ENCODE results near the gene MELTF.
A peak's percentile ranks its signal among the peaks of the same experiment; 100 is the strongest.

Gene MELTF

GRCh38 chr3:196969134-196969659 lies 60.4 kb downstream of the MELTF start:
- H3K27ac ChIP-seq (ENCODE audit: low read depth, low read length): peak overlapping the region; percentile 54
- peak overlapping the region in 3 of 5 donors; percentile 74 to 77 (median 76) for H3K9ac ChIP-seq (ENCODE audit: low read length in 5 of 5)

DNA sequence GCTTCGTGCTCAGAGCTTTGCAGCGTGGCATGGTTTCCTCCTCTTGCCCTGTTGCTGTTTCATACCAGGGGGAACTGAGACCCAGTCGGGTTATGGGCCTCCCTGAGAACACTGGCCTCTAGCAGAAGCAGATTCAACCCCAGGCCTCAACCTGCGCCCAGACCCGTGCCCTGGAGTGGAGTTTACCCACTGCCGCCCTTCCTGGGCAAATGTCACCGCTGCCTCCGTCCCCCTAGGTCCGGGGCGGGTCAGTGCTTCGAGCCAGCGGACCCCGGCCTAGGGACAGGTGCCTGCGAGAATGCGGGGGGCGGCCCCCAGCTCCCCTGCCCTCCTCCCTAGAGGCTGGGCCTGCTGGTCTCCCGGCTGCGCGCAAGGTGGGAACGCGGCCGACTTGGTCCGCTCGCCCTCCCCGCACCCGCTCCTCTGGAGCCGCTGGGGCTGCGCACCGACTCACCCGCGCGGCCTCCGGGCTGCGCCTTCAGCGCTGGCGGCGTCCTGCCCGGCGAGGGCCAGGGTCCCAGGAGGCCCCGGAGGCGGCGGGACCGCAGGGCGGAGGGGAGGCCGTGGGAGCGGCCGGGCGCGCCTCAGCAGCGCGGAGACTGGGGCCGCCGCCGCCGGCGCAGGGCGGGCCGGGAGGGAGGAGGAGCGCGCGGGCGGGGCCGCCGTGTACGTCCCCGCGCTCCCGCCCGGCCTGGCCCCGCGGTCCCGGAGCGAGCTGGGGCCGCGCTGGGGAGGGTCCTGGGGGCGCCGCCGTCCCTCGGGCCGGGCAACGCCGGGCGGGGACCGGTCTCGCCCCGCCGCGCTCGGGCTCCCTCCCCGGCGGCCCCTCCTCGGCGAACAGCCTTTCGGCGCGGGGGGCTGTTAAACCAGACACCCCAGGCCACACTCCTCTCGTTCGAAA lies 61.1 kb downstream of the MELTF start, which contains the start of gene PIGZ:
PIGZ (minus strand) TSS at position 601 of the 901 bp plus-strand sequence. CDS start 16,802 bp downstream, outside the sequence.
- Histone ChIP-seq H3K4me3 (ENCODE audit: low read depth in 1 of 5, low read length in 5 of 5) (peak within 1 kb of the TSS; percentile 75 to 86 (median 82)), H3K9me3 (ENCODE audit: control insufficient read depth in 5 of 5, low read length in 5 of 5) (no peaks in the 10 kb centered on the region), H3K36me3 (ENCODE audit: control insufficient read depth in 5 of 5, insufficient read depth in 5 of 5, low read length in 5 of 5) (peaks cover 0 to 4% (median 0%) of the 10 kb centered on the region in 5 donors), H3K4me1 (ENCODE audit: control insufficient read depth in 5 of 5, insufficient read depth in 5 of 5, low read length in 5 of 5) (peaks cover 2 to 21% (median 11%) of the 10 kb centered on the region in 5 donors), H3K27ac (ENCODE audit: low read depth, low read length) (peak within 1 kb of the TSS; percentile 54), H3K9ac (ENCODE audit: low read length in 5 of 5) (peak within 1 kb of the TSS in 4 of 5 donors; percentile 75 to 84 (median 80)), H3K27me3 (ENCODE audit: control insufficient read depth in 5 of 5, insufficient read depth in 4 of 5, low read length in 5 of 5) (no peaks in the 10 kb centered on the region)

More at GRCh38 chr3:196969134-196969659, 60.4 kb downstream of the MELTF start:
- Histone ChIP-seq H3K4me1 (ENCODE audit: control insufficient read depth in 5 of 5, insufficient read depth in 5 of 5, low read length in 5 of 5) (peaks cover 2 to 21% (median 11%) of the 10 kb centered on the region in 5 donors), H3K4me3 (ENCODE audit: low read depth in 1 of 5, low read length in 5 of 5) (peak overlapping the region in 4 of 5 donors; percentile 75 to 84 (median 80)), H3K27me3 (ENCODE audit: control insufficient read depth in 5 of 5, insufficient read depth in 4 of 5, low read length in 5 of 5) (no peaks in the 10 kb centered on the region), H3K9me3 (ENCODE audit: control insufficient read depth in 5 of 5, low read length in 5 of 5) (no peaks in the 10 kb centered on the region), H3K36me3 (ENCODE audit: control insufficient read depth in 5 of 5, insufficient read depth in 5 of 5, low read length in 5 of 5) (peaks cover 0 to 4% (median 0%) of the 10 kb centered on the region in 5 donors)

GRCh38 chr3:196967412-196968232 lies 62.0 kb downstream of the MELTF start:
- peak overlapping the region in 3 of 5 donors; percentile 76 to 84 (median 83) for H3K9ac ChIP-seq (ENCODE audit: low read length in 5 of 5)
- H3K27ac ChIP-seq (ENCODE audit: low read depth, low read length): no peak overlapping the region
- H3K27me3 ChIP-seq (ENCODE audit: control insufficient read depth in 5 of 5, insufficient read depth in 4 of 5, low read length in 5 of 5): no peaks in the 10 kb centered on the region

GRCh38 chr3:196966526-196967401 lies 62.9 kb downstream of the MELTF start:
- Histone ChIP-seq H3K27me3 (ENCODE audit: control insufficient read depth in 5 of 5, insufficient read depth in 4 of 5, low read length in 5 of 5) (no peaks in the 10 kb centered on the region), H3K4me3 (ENCODE audit: low read depth in 1 of 5, low read length in 5 of 5) (no peak overlapping the region), H3K9me3 (ENCODE audit: control insufficient read depth in 5 of 5, low read length in 5 of 5) (no peaks in the 10 kb centered on the region), H3K36me3 (ENCODE audit: control insufficient read depth in 5 of 5, insufficient read depth in 5 of 5, low read length in 5 of 5) (peaks cover 0 to 4% (median 0%) of the 10 kb centered on the region in 5 donors), H3K4me1 (ENCODE audit: control insufficient read depth in 5 of 5, insufficient read depth in 5 of 5, low read length in 5 of 5) (peaks cover 2 to 21% (median 11%) of the 10 kb centered on the region in 5 donors), H3K27ac (ENCODE audit: low read depth, low read length) (no peak overlapping the region), H3K9ac (ENCODE audit: low read length in 5 of 5) (no peak overlapping the region)

More at GRCh38 chr3:196967412-196968232, 62.0 kb downstream of the MELTF start:
- no peaks in the 10 kb centered on the region for H3K9me3 ChIP-seq (ENCODE audit: control insufficient read depth in 5 of 5, low read length in 5 of 5)
- peaks cover 0 to 4% (median 0%) of the 10 kb centered on the region in 5 donors for H3K36me3 ChIP-seq (ENCODE audit: control insufficient read depth in 5 of 5, insufficient read depth in 5 of 5, low read length in 5 of 5)
- H3K4me1 ChIP-seq (ENCODE audit: control insufficient read depth in 5 of 5, insufficient read depth in 5 of 5, low read length in 5 of 5): peaks cover 2 to 21% (median 11%) of the 10 kb centered on the region in 5 donors
- peak overlapping the region; percentile 75 to 86 (median 82) for H3K4me3 ChIP-seq (ENCODE audit: low read depth in 1 of 5, low read length in 5 of 5)

DNA sequence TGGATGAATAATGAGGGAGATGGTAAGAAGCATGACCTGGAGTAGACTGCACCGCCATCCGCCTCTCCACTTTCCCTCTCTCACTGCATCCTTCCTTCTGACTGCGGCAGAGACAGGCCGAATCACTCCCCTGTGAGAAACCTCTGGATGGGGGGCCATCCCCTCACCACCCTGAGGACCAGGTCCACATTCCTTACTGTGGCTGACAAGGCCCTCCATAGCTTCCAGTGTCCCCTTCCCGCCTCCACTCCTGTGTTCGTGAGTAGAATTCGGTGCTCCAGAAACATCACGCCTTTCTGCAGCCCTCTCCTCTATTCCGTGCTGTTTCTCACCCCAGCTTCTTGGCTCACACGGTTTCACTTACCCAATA lies 63.8 kb downstream of the MELTF start:
- Histone ChIP-seq H3K4me1 (ENCODE audit: control insufficient read depth in 5 of 5, insufficient read depth in 5 of 5, low read length in 5 of 5) (peaks cover 2 to 21% (median 11%) of the 10 kb centered on the region in 5 donors), H3K27me3 (ENCODE audit: control insufficient read depth in 5 of 5, insufficient read depth in 4 of 5, low read length in 5 of 5) (no peaks in the 10 kb centered on the region), H3K36me3 (ENCODE audit: control insufficient read depth in 5 of 5, insufficient read depth in 5 of 5, low read length in 5 of 5) (peaks cover 0 to 4% (median 0%) of the 10 kb centered on the region in 5 donors), H3K27ac (ENCODE audit: low read depth, low read length) (no peak overlapping the region), H3K4me3 (ENCODE audit: low read depth in 1 of 5, low read length in 5 of 5) (no peak overlapping the region), H3K9me3 (ENCODE audit: control insufficient read depth in 5 of 5, low read length in 5 of 5) (no peaks in the 10 kb centered on the region), H3K9ac (ENCODE audit: low read length in 5 of 5) (no peak overlapping the region)

GRCh38 chr3:196965112-196965803 lies 64.4 kb downstream of the MELTF start:
- Histone ChIP-seq H3K9me3 (ENCODE audit: control insufficient read depth in 5 of 5, low read length in 5 of 5) (no peaks in the 10 kb centered on the region), H3K36me3 (ENCODE audit: control insufficient read depth in 5 of 5, insufficient read depth in 5 of 5, low read length in 5 of 5) (peaks cover 0 to 4% (median 0%) of the 10 kb centered on the region in 5 donors), H3K4me3 (ENCODE audit: low read depth in 1 of 5, low read length in 5 of 5) (no peak overlapping the region), H3K27ac (ENCODE audit: low read depth, low read length) (no peak overlapping the region), H3K4me1 (ENCODE audit: control insufficient read depth in 5 of 5, insufficient read depth in 5 of 5, low read length in 5 of 5) (peaks cover 2 to 21% (median 11%) of the 10 kb centered on the region in 5 donors), H3K27me3 (ENCODE audit: control insufficient read depth in 5 of 5, insufficient read depth in 4 of 5, low read length in 5 of 5) (no peaks in the 10 kb centered on the region), H3K9ac (ENCODE audit: low read length in 5 of 5) (no peak overlapping the region)

DNA sequence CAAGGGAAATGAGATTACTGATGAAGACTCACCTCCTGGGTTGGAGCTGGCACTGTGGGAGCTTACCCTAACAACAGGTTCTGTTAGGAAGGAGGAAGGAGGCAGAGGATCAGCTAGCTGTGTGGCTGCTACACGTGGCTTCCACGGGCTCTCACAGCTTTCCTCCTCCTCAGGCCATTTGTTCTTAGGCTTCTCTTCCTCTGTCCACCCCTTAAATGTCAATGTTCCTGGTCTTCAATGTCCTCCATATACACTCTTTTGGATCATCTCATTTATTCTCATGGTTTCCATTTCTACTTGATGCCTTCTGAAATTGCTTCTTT lies 66.0 kb downstream of the MELTF start:
- Histone ChIP-seq H3K9me3 (ENCODE audit: control insufficient read depth in 5 of 5, low read length in 5 of 5) (no peaks in the 10 kb centered on the region), H3K4me1 (ENCODE audit: control insufficient read depth in 5 of 5, insufficient read depth in 5 of 5, low read length in 5 of 5) (peaks cover 2 to 12% (median 11%) of the 10 kb centered on the region in 5 donors), H3K4me3 (ENCODE audit: low read depth in 1 of 5, low read length in 5 of 5) (no peak overlapping the region), H3K27ac (ENCODE audit: low read depth, low read length) (no peak overlapping the region), H3K27me3 (ENCODE audit: control insufficient read depth in 5 of 5, insufficient read depth in 4 of 5, low read length in 5 of 5) (no peaks in the 10 kb centered on the region), H3K9ac (ENCODE audit: low read length in 5 of 5) (no peak overlapping the region), H3K36me3 (ENCODE audit: control insufficient read depth in 5 of 5, insufficient read depth in 5 of 5, low read length in 5 of 5) (peaks cover 0 to 4% (median 0%) of the 10 kb centered on the region in 5 donors)

DNA sequence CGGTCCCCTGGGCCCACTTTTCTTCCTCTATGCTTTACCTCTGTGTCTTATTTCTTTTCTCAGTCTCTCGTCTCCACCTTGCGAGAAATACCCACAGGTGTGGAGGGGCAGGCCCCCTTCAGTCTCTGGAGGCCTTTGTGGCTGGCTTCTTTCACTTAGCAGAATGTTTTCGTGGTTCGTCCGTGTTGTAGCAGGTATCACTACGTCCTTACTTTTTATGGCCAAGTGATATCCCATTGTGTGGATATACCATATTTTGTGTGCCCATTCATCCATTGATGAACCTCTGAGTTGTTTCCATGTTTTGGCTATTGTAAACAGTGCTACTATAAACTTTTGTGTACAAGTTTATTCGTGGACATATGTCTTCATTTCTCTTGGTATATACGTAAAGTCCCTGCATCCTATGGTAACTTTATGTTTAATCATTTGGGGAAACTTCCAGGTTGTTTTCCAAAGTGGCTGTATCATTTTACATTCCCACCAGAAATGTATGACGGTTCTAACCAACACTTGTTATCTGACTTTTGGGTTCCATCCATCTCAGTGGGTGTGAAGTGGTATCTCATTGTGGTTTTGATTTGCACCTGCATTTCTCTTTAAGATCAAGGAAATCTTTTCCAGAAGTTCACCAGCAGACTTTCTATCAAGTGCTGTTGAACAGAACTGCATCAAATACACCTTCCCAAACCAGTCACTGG lies 66.5 kb downstream of the MELTF start:
- H3K36me3 ChIP-seq (ENCODE audit: control insufficient read depth in 5 of 5, insufficient read depth in 5 of 5, low read length in 5 of 5): peaks cover 0 to 4% (median 0%) of the 10 kb centered on the region in 5 donors
- no peak overlapping the region for H3K4me3 ChIP-seq (ENCODE audit: low read depth in 1 of 5, low read length in 5 of 5)
- H3K4me1 ChIP-seq (ENCODE audit: control insufficient read depth in 5 of 5, insufficient read depth in 5 of 5, low read length in 5 of 5): peaks cover under 1 to 8% (median 7%) of the 10 kb centered on the region in 5 donors
- H3K9me3 ChIP-seq (ENCODE audit: control insufficient read depth in 5 of 5, low read length in 5 of 5): no peaks in the 10 kb centered on the region
- no peak overlapping the region for H3K27ac ChIP-seq (ENCODE audit: low read depth, low read length)
- no peak overlapping the region for H3K9ac ChIP-seq (ENCODE audit: low read length in 5 of 5)
- no peaks in the 10 kb centered on the region for H3K27me3 ChIP-seq (ENCODE audit: control insufficient read depth in 5 of 5, insufficient read depth in 4 of 5, low read length in 5 of 5)

Data from subcutaneous abdominal adipose tissue (tissue), 5 donors.